Measurements from ENCODE around the gene MRTO4. TPM values are rescaled to one million over a fixed set of nuclear protein-coding genes. Genes with fewer than 3 reads are reported as not detected.

The MRTO4 gene
- total RNA-seq, 1 donor from 2014 or later = 73.1 TPM

Other genes with a start within 250 kb of the MRTO4 start
- 221 and 262 TPM in 2 replicates for gene UBR4, start 41.5 kb upstream of the MRTO4 start, total RNA-seq
- 40.0 and 42.7 TPM in 2 replicates for gene EMC1, start 281 bp upstream of the MRTO4 start, total RNA-seq
- 0.61 and 0.80 TPM in 2 replicates for gene AKR7A3, start 37.0 kb downstream of the MRTO4 start, total RNA-seq
- 29.9 and 30.3 TPM in 2 replicates for gene AKR7A2, start 60.3 kb downstream of the MRTO4 start, total RNA-seq
- 9.1 and 11.9 TPM in 2 replicates for gene SLC66A1, start 60.5 kb downstream of the MRTO4 start, total RNA-seq
- 334 and 349 TPM in 2 replicates for gene CAPZB, start 233.7 kb downstream of the MRTO4 start, total RNA-seq

Data from activated B cell treated with CpG ODN at 0.5 μM for 24 hours (primary cell).